DOHH2 (cell line): Measurements from ENCODE around the gene GOLGA8K.
"Not testable (repeated sequence)": the region's sequence is repeated elsewhere in the genome, so short reads cannot be mapped to it uniquely, and the experiment has no call there.

Experiments used
- EZH2phosphoT487 ChIP-seq: fragments of 200-600 bp; sonication (generic); IDR thresholded peaks from 2 replicates; pipeline ENCODE4 v1.6.1; 2017; ENCODE audit warnings: borderline replicate concordance, mild to moderate bottlenecking, antibody characterized with exemption, low read length, moderate library complexity, mixed read lengths
- TF ChIP-seq, protein P1 (sequence below): fragments of 200-600 bp; sonication (generic); IDR thresholded peaks from one replicate; pipeline ENCODE4 v1.5.1; 2014; ENCODE audit warnings: antibody characterized with exemption, mild to moderate bottlenecking, low read depth, low read length; ENCODE audit not compliant: poor library complexity, severe bottlenecking

DNA sequence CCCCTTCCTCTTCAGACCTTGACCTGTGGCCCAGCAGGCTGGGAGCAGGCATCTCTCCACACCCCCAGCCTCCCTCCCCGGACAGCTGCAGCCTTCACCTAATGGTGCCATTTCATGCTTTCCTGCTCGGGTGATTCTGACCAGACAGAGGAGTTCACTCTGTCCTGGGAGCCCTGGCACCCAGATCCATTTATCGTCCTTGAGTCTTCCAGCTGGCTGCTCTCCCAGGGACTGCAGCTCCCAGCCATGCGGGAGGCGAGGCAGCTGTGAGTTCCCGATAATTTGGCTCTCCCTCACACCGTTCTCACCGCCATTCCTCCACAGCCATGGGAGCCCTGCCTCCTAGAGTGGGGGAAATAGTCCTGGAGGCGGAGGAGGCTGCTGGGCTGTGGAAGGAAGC lies 32.6 kb downstream of the GOLGA8K start:
- TF ChIP-seq, protein P1, sequence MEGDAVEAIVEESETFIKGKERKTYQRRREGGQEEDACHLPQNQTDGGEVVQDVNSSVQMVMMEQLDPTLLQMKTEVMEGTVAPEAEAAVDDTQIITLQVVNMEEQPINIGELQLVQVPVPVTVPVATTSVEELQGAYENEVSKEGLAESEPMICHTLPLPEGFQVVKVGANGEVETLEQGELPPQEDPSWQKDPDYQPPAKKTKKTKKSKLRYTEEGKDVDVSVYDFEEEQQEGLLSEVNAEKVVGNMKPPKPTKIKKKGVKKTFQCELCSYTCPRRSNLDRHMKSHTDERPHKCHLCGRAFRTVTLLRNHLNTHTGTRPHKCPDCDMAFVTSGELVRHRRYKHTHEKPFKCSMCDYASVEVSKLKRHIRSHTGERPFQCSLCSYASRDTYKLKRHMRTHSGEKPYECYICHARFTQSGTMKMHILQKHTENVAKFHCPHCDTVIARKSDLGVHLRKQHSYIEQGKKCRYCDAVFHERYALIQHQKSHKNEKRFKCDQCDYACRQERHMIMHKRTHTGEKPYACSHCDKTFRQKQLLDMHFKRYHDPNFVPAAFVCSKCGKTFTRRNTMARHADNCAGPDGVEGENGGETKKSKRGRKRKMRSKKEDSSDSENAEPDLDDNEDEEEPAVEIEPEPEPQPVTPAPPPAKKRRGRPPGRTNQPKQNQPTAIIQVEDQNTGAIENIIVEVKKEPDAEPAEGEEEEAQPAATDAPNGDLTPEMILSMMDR = not testable (repeated sequence)
- TF ChIP-seq EZH2phosphoT487 = not testable (repeated sequence)
